Thyroid gland (tissue), 4 donors: Measurements from ENCODE around the gene SCARF2.

Experiments
- POLR2A ChIP-seq, 2 donors: fragments of 450-650 bp; IDR thresholded peaks; one replicate each; pipeline ENCODE4 v1.6.1; 2017; ENCODE audit warnings: antibody characterized with exemption in 2 of 2, mild to moderate bottlenecking in 2 of 2, moderate library complexity in 1 of 2
- TF ChIP-seq, protein P1 (sequence below), 6 experiments: fragments of 200-600 bp in 3 of 6; fragments of 450-650 bp in 3 of 6; sonication (generic) in 3 of 6; IDR thresholded peaks; one replicate each; pipeline ENCODE4 v1.5.1; 2016 to 2019; ENCODE audit warnings: antibody characterized with exemption in 6 of 6, mild to moderate bottlenecking in 2 of 6, inconsistent platforms in 1 of 6, moderate library complexity in 1 of 6

DNA sequence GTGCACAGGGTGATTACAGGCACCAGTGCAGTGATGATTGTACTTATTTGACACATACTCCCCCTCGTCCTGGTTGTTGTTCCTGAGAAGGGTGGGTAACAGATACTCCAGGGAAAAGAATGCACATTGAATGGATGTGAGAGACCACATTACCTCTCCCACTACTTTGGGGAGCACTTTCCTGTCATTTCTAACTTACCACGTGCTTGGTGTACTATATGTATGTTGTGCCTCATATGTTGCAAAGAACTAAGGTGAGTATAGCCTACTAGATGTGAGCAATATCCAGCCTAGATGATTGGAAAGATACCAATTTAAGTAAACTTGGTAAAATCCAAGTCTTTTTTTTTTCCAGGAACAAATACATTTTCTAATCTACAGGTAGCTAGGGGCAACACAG, 14.3 kb upstream of the SCARF2 start:
- no peak for TF ChIP-seq POLR2A (IDR thresholded peaks at IDR 0.05)
- TF ChIP-seq, protein P1, sequence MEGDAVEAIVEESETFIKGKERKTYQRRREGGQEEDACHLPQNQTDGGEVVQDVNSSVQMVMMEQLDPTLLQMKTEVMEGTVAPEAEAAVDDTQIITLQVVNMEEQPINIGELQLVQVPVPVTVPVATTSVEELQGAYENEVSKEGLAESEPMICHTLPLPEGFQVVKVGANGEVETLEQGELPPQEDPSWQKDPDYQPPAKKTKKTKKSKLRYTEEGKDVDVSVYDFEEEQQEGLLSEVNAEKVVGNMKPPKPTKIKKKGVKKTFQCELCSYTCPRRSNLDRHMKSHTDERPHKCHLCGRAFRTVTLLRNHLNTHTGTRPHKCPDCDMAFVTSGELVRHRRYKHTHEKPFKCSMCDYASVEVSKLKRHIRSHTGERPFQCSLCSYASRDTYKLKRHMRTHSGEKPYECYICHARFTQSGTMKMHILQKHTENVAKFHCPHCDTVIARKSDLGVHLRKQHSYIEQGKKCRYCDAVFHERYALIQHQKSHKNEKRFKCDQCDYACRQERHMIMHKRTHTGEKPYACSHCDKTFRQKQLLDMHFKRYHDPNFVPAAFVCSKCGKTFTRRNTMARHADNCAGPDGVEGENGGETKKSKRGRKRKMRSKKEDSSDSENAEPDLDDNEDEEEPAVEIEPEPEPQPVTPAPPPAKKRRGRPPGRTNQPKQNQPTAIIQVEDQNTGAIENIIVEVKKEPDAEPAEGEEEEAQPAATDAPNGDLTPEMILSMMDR (IDR thresholded peaks at IDR 0.05), result no peak
